Ovary (tissue), 3 donors: ENCODE measurements around the gene DOCK1.

Source experiments
- CTCF ChIP-seq, 3 donors: fragments of 450-650 bp in 2 of 3; fragments of 200-600 bp in 1 of 3; IDR thresholded peaks; one replicate each; pipeline versions ENCODE4 v1.5.1 to v1.8.0; 2016 to 2022; ENCODE audit warnings: antibody characterized with exemption in 3 of 3, mild to moderate bottlenecking in 1 of 3
- EP300 ChIP-seq: sonication (generic); formaldehyde crosslinking; IDR thresholded peaks from one replicate; pipeline ENCODE4 v1.6.1; 2017; ENCODE audit warnings: antibody characterized with exemption
- POLR2A ChIP-seq: fragments of 450-650 bp; IDR thresholded peaks from one replicate; pipeline ENCODE4 v1.6.1; 2017; ENCODE audit warnings: antibody characterized with exemption, mild to moderate bottlenecking, moderate library complexity
- donor health status: DM: no; HTN: no; CAD: no.

GRCh38 chr10:127250031-127250430, 344.8 kb downstream of the DOCK1 start:
- no peak for TF ChIP-seq POLR2A
- no peak for TF ChIP-seq CTCF (IDR thresholded peaks at IDR 0.05)
- TF ChIP-seq EP300: no peak
